HEK293T (cell line): ENCODE data around the gene GBGT1.

ENCODE experiments used
- ARNT ChIP-seq: fragments of 450-650 bp; IDR thresholded peaks from 2 replicates; pipeline ENCODE4 v1.6.1; 2017; ENCODE audit warnings: mild to moderate bottlenecking
- BHLHE40 ChIP-seq: fragments of 450-650 bp; IDR thresholded peaks from 2 replicates; pipeline ENCODE4 v1.6.1; 2016; ENCODE audit warnings: mild to moderate bottlenecking, moderate library complexity, borderline replicate concordance
- CTBP1 ChIP-seq: fragments of 450-650 bp; IDR thresholded peaks from 2 replicates; pipeline ENCODE4 v1.6.1; 2016; ENCODE audit warnings: borderline replicate concordance
- ELF4 ChIP-seq: fragments of 450-650 bp; IDR thresholded peaks from 2 replicates; pipeline ENCODE4 v1.6.1; 2017; ENCODE audit warnings: antibody characterized with exemption
- FOXA1 ChIP-seq: fragments of 450-650 bp; IDR thresholded peaks from 2 replicates; pipeline ENCODE4 v1.6.1; 2016; ENCODE audit warnings: mild to moderate bottlenecking
- FOXK2 ChIP-seq: fragments of 450-650 bp; IDR thresholded peaks from 2 replicates; pipeline ENCODE4 v1.6.1; 2016; ENCODE audit warnings: mild to moderate bottlenecking
- FOXM1 ChIP-seq: fragments of 450-650 bp; IDR thresholded peaks from 2 replicates; pipeline ENCODE4 v1.6.1; 2017; ENCODE audit warnings: mild to moderate bottlenecking, borderline replicate concordance
- HDGF ChIP-seq: fragments of 450-650 bp; IDR thresholded peaks from 2 replicates; pipeline ENCODE4 v1.6.1; 2017; ENCODE audit warnings: antibody characterized with exemption, borderline replicate concordance
- L3MBTL2 ChIP-seq: fragments of 450-650 bp; conservative IDR thresholded peaks from 2 replicates; pipeline ENCODE4 v1.6.1; 2016; ENCODE audit warnings: mild to moderate bottlenecking
- NFRKB ChIP-seq: fragments of 450-650 bp; IDR thresholded peaks from 2 replicates; pipeline ENCODE4 v1.6.1; 2016; ENCODE audit warnings: mild to moderate bottlenecking, moderate library complexity
- SP1 ChIP-seq: fragments of 450-650 bp; IDR thresholded peaks from 2 replicates; pipeline ENCODE4 v1.6.1; 2017
- SUZ12 ChIP-seq: fragments of 450-650 bp; IDR thresholded peaks from 2 replicates; pipeline ENCODE4 v1.6.1; 2016; ENCODE audit warnings: mild to moderate bottlenecking
- TARDBP ChIP-seq: fragments of 450-650 bp; IDR thresholded peaks from 2 replicates; pipeline ENCODE4 v1.6.1; 2016

DNA sequence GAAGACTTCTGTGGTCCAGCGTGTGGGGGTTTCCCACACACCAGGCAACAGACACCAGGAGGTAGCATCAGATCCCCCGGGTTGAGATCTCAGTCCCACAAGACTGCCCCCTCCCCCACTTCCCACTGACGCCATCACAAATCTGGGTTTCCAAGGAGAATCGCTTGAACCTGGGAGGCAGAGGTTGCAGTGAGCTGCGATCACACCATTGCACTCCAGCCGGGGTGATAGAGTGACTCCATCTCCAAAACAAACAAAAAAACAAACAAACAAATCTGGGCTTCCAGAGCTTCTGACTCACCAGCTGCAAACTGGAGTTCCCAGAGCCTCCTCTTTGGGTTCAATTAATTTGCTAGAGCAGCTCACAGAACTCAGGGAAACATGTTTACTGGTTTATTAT, 4.7 kb upstream of the GBGT1 start:
- no peak for TF ChIP-seq FOXM1
- TF ChIP-seq SP1 = no peak
- TF ChIP-seq ELF4 = no peak
- TF ChIP-seq NFRKB = no peak
- TF ChIP-seq SUZ12 = no peak
- no peak for TF ChIP-seq BHLHE40
- TF ChIP-seq FOXA1 = no peak
- no peak for TF ChIP-seq FOXK2
- TF ChIP-seq TARDBP = no peak
- TF ChIP-seq L3MBTL2 = no peak
- no peak for TF ChIP-seq ARNT
- TF ChIP-seq HDGF = no peak
- no peak for TF ChIP-seq CTBP1
